Measurements from ENCODE around the gene PABPN1.
A peak's percentile ranks its signal among the peaks of the same experiment; 100 is the strongest.

Gene PABPN1

GRCh38 chr14:23302290-23303225 lies 18.7 kb upstream of the PABPN1 start, which contains the start of gene PPP1R3E:
PPP1R3E (minus strand) TSS chr14:23302859; CDS start chr14:23302576, 283 bp downstream.
- DNase-seq: peak; percentile 68 to 89
- Histone ChIP-seq H3K4me3 (peak within 1 kb of the TSS; percentile 71 to 85), H3K27me3 (no peaks in the 10 kb centered on the region), H3K36me3 (peaks cover 0 to 8% (median 0%) of the 10 kb centered on the region in 3 donors), H3K27ac (peak within 1 kb of the TSS; percentile 94 to 96), H3K4me1 (peaks cover 0 to 41% (median 29%) of the 10 kb centered on the region in 4 donors), H3K9me3 (no peaks in the 10 kb centered on the region)
- intact Hi-C loops (cut with DNase I; ENCODE audit: low total_unique reads): no loop called here
- no peak for TF ChIP-seq CTCF (IDR thresholded peaks at IDR 0.05)

DNA sequence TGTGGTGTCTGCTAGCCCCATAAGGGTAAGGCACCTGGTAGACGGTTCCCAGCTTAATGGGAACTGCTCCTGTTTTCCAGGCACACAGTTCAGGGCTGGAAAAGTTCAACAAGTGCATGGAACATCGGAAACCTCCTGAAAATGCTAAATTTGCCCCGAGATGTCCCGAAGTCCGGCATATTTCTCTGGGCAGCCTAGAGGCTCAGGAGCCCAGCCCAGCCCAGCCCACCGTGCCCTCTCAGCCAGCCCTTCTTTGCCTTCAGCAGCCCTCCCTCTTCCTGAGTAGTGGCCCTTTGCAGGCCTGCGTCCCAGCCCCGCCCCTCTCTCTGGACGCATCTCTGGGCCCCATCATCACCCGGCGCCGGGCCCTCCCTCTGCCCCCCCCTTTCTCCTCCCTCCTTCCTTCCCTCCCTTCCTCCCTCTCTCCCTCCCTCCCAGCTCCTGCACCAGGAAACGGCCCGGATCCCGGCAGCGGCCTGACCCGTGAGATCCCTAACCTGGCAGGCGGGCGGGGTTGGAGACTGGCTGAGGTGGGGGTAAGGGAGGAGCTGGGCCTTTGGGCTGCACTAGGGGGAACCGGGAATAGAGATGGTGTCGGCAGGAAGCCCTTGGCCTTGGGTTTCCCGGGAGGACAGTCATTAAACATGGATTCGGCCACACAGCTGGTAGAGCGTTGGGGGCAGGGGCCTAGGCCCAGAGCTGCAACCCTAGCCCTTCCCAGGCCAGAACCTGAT lies 14.7 kb upstream of the PABPN1 start, which contains the start of gene BCL2L2:
TSS of gene BCL2L2 (plus strand) at position 422 of the 734 bp plus-strand sequence. CDS start 935 bp downstream, outside the sequence.
- no peak for TF ChIP-seq CTCF (IDR thresholded peaks at IDR 0.05)
- intact Hi-C loops (cut with DNase I; ENCODE audit: low total_unique reads): no loop called here
- Histone ChIP-seq H3K36me3 (peaks cover 0 to 30% (median 25%) of the 10 kb centered on the region in 3 donors), H3K9me3 (no peaks in the 10 kb centered on the region), H3K4me3 (peak within 1 kb of the TSS; percentile 70 to 86), H3K4me1 (peaks cover 0 to 49% (median 41%) of the 10 kb centered on the region in 4 donors), H3K27me3 (no peaks in the 10 kb centered on the region), H3K27ac (peak within 1 kb of the TSS; percentile 79 to 92)
- peak; percentile 95 to 97 for DNase-seq

DNA sequence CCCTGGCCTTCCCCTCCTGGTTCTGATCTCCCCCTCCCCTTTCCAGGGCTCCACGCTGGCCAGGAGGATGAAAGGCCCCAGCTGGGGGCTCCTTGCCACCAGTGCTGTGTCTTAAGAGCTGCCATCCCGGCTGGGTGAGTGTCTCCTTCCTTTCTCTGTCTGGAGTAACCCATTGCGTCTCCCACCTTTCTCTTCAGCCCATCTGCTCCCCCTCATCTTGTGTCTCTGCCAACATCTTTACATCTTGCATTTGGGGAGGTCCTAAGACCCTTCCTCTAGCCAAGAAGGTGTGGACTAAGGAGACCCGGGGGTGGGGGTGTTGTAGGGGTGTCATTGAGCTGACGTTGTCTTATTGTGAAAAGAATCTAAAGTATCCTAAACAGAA lies 14.1 kb upstream of the PABPN1 start:
- Histone ChIP-seq H3K4me3 (peak overlapping the region; percentile 70 to 86), H3K27me3 (no peaks in the 10 kb centered on the region), H3K27ac (peak overlapping the region; percentile 79 to 92), H3K4me1 (peaks cover 0 to 49% (median 41%) of the 10 kb centered on the region in 4 donors), H3K36me3 (peaks cover 0 to 30% (median 25%) of the 10 kb centered on the region in 3 donors), H3K9me3 (no peaks in the 10 kb centered on the region)
- no peak for TF ChIP-seq CTCF (IDR thresholded peaks at IDR 0.05)
- no peak for DNase-seq
- intact Hi-C loops (cut with DNase I; ENCODE audit: low total_unique reads): no loop called here

GRCh38 chr14:23307687-23308644 lies 13.3 kb upstream of the PABPN1 start:
- Histone ChIP-seq H3K36me3 (peaks cover 0 to 30% (median 25%) of the 10 kb centered on the region in 3 donors), H3K27ac (peak overlapping the region; percentile 79 to 92), H3K4me3 (peak overlapping the region; percentile 70 to 86), H3K27me3 (no peaks in the 10 kb centered on the region), H3K4me1 (peaks cover 0 to 48% (median 40%) of the 10 kb centered on the region in 4 donors), H3K9me3 (no peaks in the 10 kb centered on the region)
- TF ChIP-seq CTCF (IDR thresholded peaks at IDR 0.05): no peak
- no peak for DNase-seq
- intact Hi-C loops (cut with DNase I; ENCODE audit: low total_unique reads): no loop called here

Measured in tibial artery (tissue), 4 donors.